Bone marrow (tissue), 2 donors: ENCODE measurements around the gene ZSWIM4.
"Not testable (repeated sequence)": the region's sequence is repeated elsewhere in the genome, so short reads cannot be mapped to it uniquely, and the experiment has no call there.

Experiments
- DNase-seq, 2 donors: peaks; one replicate each; lab custom pipeline; 2025; lab: John Stamatoyannopoulos, UW

ZSWIM4 gene

GRCh38 chr19:13794757-13795589 is at the start of gene ZSWIM4:
Gene ZSWIM4 (plus strand): TSS chr19:13795443. CDS start chr19:13795649, 206 bp downstream.
- peak; percentile 88 to 95 for DNase-seq

GRCh38 chr19:13747098-13747453 is 48.2 kb upstream of the ZSWIM4 start:
- DNase-seq: no peak

- peak in 1 of 2 donors; percentile 24 for DNase-seq
Observed at GRCh38 chr19:13748169-13748828, 46.9 kb upstream of the ZSWIM4 start.

GRCh38 chr19:13751436-13751835 is 43.8 kb upstream of the ZSWIM4 start:
- no peak for DNase-seq

GRCh38 chr19:13753622-13754021 is 41.6 kb upstream of the ZSWIM4 start:
- DNase-seq: not testable (repeated sequence)

GRCh38 chr19:13756210-13756609 is 39.0 kb upstream of the ZSWIM4 start:
- DNase-seq: no peak

GRCh38 chr19:13757805-13758772 is 37.2 kb upstream of the ZSWIM4 start:
- no peak for DNase-seq

GRCh38 chr19:13758795-13759194 is 36.4 kb upstream of the ZSWIM4 start:
- DNase-seq: no peak

- DNase-seq: no peak
Observed at GRCh38 chr19:13761423-13761822, 33.8 kb upstream of the ZSWIM4 start.

GRCh38 chr19:13762635-13763235 is 32.5 kb upstream of the ZSWIM4 start:
- no peak for DNase-seq

- no peak for DNase-seq
Observed at GRCh38 chr19:13763265-13763664, 32.0 kb upstream of the ZSWIM4 start.

- DNase-seq: peak; percentile 11 to 41
Observed at GRCh38 chr19:13764101-13764807, 31.0 kb upstream of the ZSWIM4 start, which contains the start of gene MRI1. Gene MRI1 (plus strand): TSS chr19:13764522. CDS start chr19:13764589, 67 bp downstream.

GRCh38 chr19:13764821-13765394 is 30.3 kb upstream of the ZSWIM4 start:
- no peak for DNase-seq

- no peak for DNase-seq
Observed at GRCh38 chr19:13765395-13766094, 29.7 kb upstream of the ZSWIM4 start.

GRCh38 chr19:13766095-13766481 is 29.2 kb upstream of the ZSWIM4 start:
- no peak for DNase-seq

GRCh38 chr19:13768510-13768909 is 26.7 kb upstream of the ZSWIM4 start:
- DNase-seq: no peak

GRCh38 chr19:13770013-13770635 is 25.1 kb upstream of the ZSWIM4 start:
- DNase-seq: no peak

GRCh38 chr19:13774217-13775191 is 20.7 kb upstream of the ZSWIM4 start, which contains the start of gene C19orf53:
Gene C19orf53 (plus strand): TSS chr19:13774456. CDS start chr19:13774478, 22 bp downstream.
- peak; percentile 57 to 83 for DNase-seq
